WTC11 (cell line): ENCODE measurements around the gene AUH. TPM values are rescaled to one million over a fixed set of nuclear protein-coding genes. Genes with fewer than 3 reads are reported as not detected.

Experiments used
- ATAC-seq: fragments of 200-7000 bp; cut with Tn5 transposase; 2 replicates; pipeline ENCODE4 v1.10.0; 2021; ENCODE audit warnings: mild to moderate bottlenecking, moderate library complexity
- CTCF ChIA-PET: fragments of 300-600 bp; sonication (Branson Sonifier 250); formaldehyde crosslinking; loops from one replicate; lab custom pipeline; 2021; ENCODE audit warnings: antibody characterized with exemption; lab: Charles Lee
- POLR2A ChIA-PET: fragments of 350-600 bp; sonication (Branson Sonifier 250); formaldehyde crosslinking; loops from one replicate; lab custom pipeline; 2021; ENCODE audit warnings: antibody characterized with exemption; lab: Charles Lee
- DNase-seq: peaks from one replicate; pipeline ENCODE4 v3.0.0; 2021; ENCODE audit warnings: low spot score
- H3K27ac Mint-ChIP-seq: 2 replicates; pipeline ENCODE4 v1.8.0; 2021; ENCODE audit warnings: mixed read lengths
- H3K27me3 Mint-ChIP-seq: 2 replicates; pipeline ENCODE4 v1.8.0; 2021; ENCODE audit warnings: low read depth, mild to moderate bottlenecking, moderate library complexity, mixed read lengths
- H3K36me3 Mint-ChIP-seq: 2 replicates; pipeline ENCODE4 v1.8.0; 2021; ENCODE audit warnings: mixed read lengths
- H3K4me1 Mint-ChIP-seq: 2 replicates; pipeline ENCODE4 v1.8.0; 2022; ENCODE audit warnings: mixed read lengths
- H3K4me3 Mint-ChIP-seq: 2 replicates; pipeline ENCODE4 v1.8.0; 2021; ENCODE audit warnings: mild to moderate bottlenecking, moderate library complexity, mixed read lengths
- H3K9me3 Mint-ChIP-seq: 2 replicates; pipeline ENCODE4 v1.8.0; 2021; ENCODE audit warnings: mixed read lengths
- AFF4 ChIP-seq: sonication (generic); formaldehyde crosslinking; IDR thresholded peaks from 2 replicates; pipeline ENCODE4 v1.8.1; 2023; ENCODE audit warnings: mild to moderate bottlenecking, missing genetic modification reagents, borderline replicate concordance
- CREB1 ChIP-seq: sonication (generic); formaldehyde crosslinking; IDR thresholded peaks from 2 replicates; pipeline ENCODE4 v1.8.0; 2023; ENCODE audit warnings: mild to moderate bottlenecking, missing genetic modification reagents
- GABPB1 ChIP-seq: sonication (generic); formaldehyde crosslinking; IDR thresholded peaks from 2 replicates; pipeline ENCODE4 v1.8.1; 2023; ENCODE audit warnings: mild to moderate bottlenecking, missing genetic modification reagents
- GTF2I ChIP-seq: fragments of 250-450 bp; sonication (Bioruptor Pico); conservative IDR thresholded peaks from 2 replicates; pipeline ENCODE4 v1.4.0; 2021; ENCODE audit warnings: mild to moderate bottlenecking
- HMGA2 ChIP-seq: fragments of 250-450 bp; sonication (Bioruptor Pico); IDR thresholded peaks from 2 replicates; pipeline ENCODE4 v1.4.0; 2021; ENCODE audit warnings: mild to moderate bottlenecking, moderate library complexity
- HMGXB4 ChIP-seq: sonication (generic); formaldehyde crosslinking; IDR thresholded peaks from 2 replicates; pipeline ENCODE4 v1.8.1; 2023; ENCODE audit warnings: mild to moderate bottlenecking, moderate library complexity, missing genetic modification reagents
- KAT7 ChIP-seq: sonication (generic); formaldehyde crosslinking; IDR thresholded peaks from 2 replicates; pipeline ENCODE4 v1.8.1; 2023; ENCODE audit warnings: missing genetic modification reagents, mild to moderate bottlenecking, borderline replicate concordance
- MYBL2 ChIP-seq: sonication (generic); formaldehyde crosslinking; IDR thresholded peaks from 2 replicates; pipeline ENCODE4 v1.8.1; 2023; ENCODE audit warnings: mild to moderate bottlenecking, moderate library complexity, missing genetic modification reagents
- NR1H2 ChIP-seq: sonication (generic); formaldehyde crosslinking; IDR thresholded peaks from 2 replicates; pipeline ENCODE4 v1.9.0; 2021; ENCODE audit warnings: mild to moderate bottlenecking, moderate library complexity, missing genetic modification reagents
- NR2C2 ChIP-seq: sonication (generic); formaldehyde crosslinking; IDR thresholded peaks from 2 replicates; pipeline ENCODE4 v1.8.0; 2022; ENCODE audit warnings: mild to moderate bottlenecking, missing genetic modification reagents
- SOX15 ChIP-seq: fragments of 250-450 bp; sonication (Bioruptor Pico); IDR thresholded peaks from 2 replicates; pipeline ENCODE4 v1.9.0; 2021; ENCODE audit warnings: mild to moderate bottlenecking
- TP53 ChIP-seq: sonication (generic); formaldehyde crosslinking; IDR thresholded peaks from 2 replicates; pipeline ENCODE4 v1.8.1; 2023; ENCODE audit warnings: mild to moderate bottlenecking, missing genetic modification reagents
- ZNF219 ChIP-seq: sonication (generic); formaldehyde crosslinking; IDR thresholded peaks from 2 replicates; pipeline ENCODE4 v1.8.0; 2023; ENCODE audit warnings: missing genetic modification reagents, mild to moderate bottlenecking, borderline replicate concordance
- ZNF317 ChIP-seq: sonication (generic); formaldehyde crosslinking; IDR thresholded peaks from 2 replicates; pipeline ENCODE4 v1.8.1; 2023; ENCODE audit warnings: low read depth, mild to moderate bottlenecking, moderate library complexity, missing genetic modification reagents, borderline replicate concordance
- ZNF671 ChIP-seq: fragments of 250-450 bp; sonication (Bioruptor Pico); IDR thresholded peaks from 2 replicates; pipeline ENCODE4 v1.8.0; 2021; ENCODE audit warnings: mild to moderate bottlenecking
- total RNA-seq: library from RNA; stranded (reverse); gene quantifications from 3 replicates; pipeline ENCODE4 v1.2.3, GENCODE V29; 2021
- TF ChIP-seq, protein P1 (sequence below): fragments of 200-600 bp; IDR thresholded peaks from 2 replicates; pipeline ENCODE4 v1.8.0; 2022; ENCODE audit warnings: antibody characterized with exemption
- TF ChIP-seq, protein P2 (sequence below): sonication (generic); formaldehyde crosslinking; IDR thresholded peaks from 2 replicates; pipeline ENCODE4 v1.8.1; 2022; ENCODE audit warnings: missing genetic modification reagents, borderline replicate concordance
- TF ChIP-seq, protein P3 (sequence below): fragments of 250-450 bp; sonication (Bioruptor Pico); IDR thresholded peaks from 2 replicates; pipeline ENCODE4 v1.9.0; 2021; ENCODE audit warnings: mild to moderate bottlenecking, borderline replicate concordance
- TF ChIP-seq, protein P4 (sequence below): sonication (generic); formaldehyde crosslinking; IDR thresholded peaks from 2 replicates; pipeline ENCODE4 v1.8.0; 2023; ENCODE audit warnings: missing genetic modification reagents, mild to moderate bottlenecking, borderline replicate concordance

AUH gene
- total RNA-seq, 1 experiment from 2014 or later, result 30.4 TPM

DNA sequence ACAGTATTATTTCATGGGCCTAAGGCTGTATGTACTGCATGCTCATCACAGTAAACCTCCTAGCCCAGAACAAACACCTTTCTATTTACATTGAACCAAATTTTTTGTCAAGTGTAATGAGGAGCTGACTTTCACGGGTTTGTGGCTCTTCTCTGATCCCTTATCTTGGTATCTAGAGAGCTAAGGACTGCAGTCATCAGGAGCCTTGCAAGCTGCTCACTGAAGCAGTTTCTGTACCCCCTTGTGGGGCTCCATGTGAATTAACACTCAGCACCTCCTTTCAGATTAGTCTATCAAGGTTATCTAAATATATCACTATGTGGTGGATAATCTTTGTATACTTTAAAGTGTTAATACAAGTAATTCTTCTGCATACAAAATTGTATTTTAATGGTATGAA lies 108.2 kb downstream of the AUH start (continued):
- no peak for TF ChIP-seq GTF2I (CRISPR knock-in tag)
- no peak for TF ChIP-seq TP53 (CRISPR knock-in tag)
- TF ChIP-seq AFF4, result no peak
- no peak for TF ChIP-seq HMGA2 (CRISPR knock-in tag)
- TF ChIP-seq MYBL2, result no peak
- TF ChIP-seq, all 79 proteins: peak for 0

- CTCF ChIA-PET, result no interaction called here
- ATAC-seq (no peak), DNase-seq (no peak)
- Mint-ChIP-seq H3K9me3 (no peaks in the 10 kb centered on the region), H3K27me3 (no peaks in the 10 kb centered on the region), H3K4me1 (peaks cover 26% of the 10 kb centered on the region), H3K27ac (no peak overlapping the region), H3K4me3 (no peak overlapping the region), H3K36me3 (no peaks in the 10 kb centered on the region)
- TF ChIP-seq KAT7 (CRISPR knock-in tag) (no peak), ZNF219 (CRISPR knock-in tag) (no peak), NR2C2 (CRISPR knock-in tag) (no peak), NR1H2 (CRISPR knock-in tag) (no peak), ZNF317 (no peak), GABPB1 (CRISPR knock-in tag) (no peak), CREB1 (no peak), HMGXB4 (CRISPR knock-in tag) (no peak), ZNF671 (CRISPR knock-in tag) (no peak), SOX15 (CRISPR knock-in tag) (no peak)
- TF ChIP-seq, protein P1, sequence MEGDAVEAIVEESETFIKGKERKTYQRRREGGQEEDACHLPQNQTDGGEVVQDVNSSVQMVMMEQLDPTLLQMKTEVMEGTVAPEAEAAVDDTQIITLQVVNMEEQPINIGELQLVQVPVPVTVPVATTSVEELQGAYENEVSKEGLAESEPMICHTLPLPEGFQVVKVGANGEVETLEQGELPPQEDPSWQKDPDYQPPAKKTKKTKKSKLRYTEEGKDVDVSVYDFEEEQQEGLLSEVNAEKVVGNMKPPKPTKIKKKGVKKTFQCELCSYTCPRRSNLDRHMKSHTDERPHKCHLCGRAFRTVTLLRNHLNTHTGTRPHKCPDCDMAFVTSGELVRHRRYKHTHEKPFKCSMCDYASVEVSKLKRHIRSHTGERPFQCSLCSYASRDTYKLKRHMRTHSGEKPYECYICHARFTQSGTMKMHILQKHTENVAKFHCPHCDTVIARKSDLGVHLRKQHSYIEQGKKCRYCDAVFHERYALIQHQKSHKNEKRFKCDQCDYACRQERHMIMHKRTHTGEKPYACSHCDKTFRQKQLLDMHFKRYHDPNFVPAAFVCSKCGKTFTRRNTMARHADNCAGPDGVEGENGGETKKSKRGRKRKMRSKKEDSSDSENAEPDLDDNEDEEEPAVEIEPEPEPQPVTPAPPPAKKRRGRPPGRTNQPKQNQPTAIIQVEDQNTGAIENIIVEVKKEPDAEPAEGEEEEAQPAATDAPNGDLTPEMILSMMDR, result no peak
- TF ChIP-seq, protein P2, sequence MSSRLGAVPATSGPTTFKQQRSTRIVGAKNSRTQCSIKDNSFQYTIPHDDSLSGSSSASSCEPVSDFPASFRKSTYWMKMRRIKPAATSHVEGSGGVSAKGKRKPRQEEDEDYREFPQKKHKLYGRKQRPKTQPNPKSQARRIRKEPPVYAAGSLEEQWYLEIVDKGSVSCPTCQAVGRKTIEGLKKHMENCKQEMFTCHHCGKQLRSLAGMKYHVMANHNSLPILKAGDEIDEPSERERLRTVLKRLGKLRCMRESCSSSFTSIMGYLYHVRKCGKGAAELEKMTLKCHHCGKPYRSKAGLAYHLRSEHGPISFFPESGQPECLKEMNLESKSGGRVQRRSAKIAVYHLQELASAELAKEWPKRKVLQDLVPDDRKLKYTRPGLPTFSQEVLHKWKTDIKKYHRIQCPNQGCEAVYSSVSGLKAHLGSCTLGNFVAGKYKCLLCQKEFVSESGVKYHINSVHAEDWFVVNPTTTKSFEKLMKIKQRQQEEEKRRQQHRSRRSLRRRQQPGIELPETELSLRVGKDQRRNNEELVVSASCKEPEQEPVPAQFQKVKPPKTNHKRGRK, result no peak
- TF ChIP-seq, protein P3, sequence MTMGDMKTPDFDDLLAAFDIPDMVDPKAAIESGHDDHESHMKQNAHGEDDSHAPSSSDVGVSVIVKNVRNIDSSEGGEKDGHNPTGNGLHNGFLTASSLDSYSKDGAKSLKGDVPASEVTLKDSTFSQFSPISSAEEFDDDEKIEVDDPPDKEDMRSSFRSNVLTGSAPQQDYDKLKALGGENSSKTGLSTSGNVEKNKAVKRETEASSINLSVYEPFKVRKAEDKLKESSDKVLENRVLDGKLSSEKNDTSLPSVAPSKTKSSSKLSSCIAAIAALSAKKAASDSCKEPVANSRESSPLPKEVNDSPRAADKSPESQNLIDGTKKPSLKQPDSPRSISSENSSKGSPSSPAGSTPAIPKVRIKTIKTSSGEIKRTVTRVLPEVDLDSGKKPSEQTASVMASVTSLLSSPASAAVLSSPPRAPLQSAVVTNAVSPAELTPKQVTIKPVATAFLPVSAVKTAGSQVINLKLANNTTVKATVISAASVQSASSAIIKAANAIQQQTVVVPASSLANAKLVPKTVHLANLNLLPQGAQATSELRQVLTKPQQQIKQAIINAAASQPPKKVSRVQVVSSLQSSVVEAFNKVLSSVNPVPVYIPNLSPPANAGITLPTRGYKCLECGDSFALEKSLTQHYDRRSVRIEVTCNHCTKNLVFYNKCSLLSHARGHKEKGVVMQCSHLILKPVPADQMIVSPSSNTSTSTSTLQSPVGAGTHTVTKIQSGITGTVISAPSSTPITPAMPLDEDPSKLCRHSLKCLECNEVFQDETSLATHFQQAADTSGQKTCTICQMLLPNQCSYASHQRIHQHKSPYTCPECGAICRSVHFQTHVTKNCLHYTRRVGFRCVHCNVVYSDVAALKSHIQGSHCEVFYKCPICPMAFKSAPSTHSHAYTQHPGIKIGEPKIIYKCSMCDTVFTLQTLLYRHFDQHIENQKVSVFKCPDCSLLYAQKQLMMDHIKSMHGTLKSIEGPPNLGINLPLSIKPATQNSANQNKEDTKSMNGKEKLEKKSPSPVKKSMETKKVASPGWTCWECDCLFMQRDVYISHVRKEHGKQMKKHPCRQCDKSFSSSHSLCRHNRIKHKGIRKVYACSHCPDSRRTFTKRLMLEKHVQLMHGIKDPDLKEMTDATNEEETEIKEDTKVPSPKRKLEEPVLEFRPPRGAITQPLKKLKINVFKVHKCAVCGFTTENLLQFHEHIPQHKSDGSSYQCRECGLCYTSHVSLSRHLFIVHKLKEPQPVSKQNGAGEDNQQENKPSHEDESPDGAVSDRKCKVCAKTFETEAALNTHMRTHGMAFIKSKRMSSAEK (CRISPR knock-in tag), result no peak
- TF ChIP-seq, protein P4, sequence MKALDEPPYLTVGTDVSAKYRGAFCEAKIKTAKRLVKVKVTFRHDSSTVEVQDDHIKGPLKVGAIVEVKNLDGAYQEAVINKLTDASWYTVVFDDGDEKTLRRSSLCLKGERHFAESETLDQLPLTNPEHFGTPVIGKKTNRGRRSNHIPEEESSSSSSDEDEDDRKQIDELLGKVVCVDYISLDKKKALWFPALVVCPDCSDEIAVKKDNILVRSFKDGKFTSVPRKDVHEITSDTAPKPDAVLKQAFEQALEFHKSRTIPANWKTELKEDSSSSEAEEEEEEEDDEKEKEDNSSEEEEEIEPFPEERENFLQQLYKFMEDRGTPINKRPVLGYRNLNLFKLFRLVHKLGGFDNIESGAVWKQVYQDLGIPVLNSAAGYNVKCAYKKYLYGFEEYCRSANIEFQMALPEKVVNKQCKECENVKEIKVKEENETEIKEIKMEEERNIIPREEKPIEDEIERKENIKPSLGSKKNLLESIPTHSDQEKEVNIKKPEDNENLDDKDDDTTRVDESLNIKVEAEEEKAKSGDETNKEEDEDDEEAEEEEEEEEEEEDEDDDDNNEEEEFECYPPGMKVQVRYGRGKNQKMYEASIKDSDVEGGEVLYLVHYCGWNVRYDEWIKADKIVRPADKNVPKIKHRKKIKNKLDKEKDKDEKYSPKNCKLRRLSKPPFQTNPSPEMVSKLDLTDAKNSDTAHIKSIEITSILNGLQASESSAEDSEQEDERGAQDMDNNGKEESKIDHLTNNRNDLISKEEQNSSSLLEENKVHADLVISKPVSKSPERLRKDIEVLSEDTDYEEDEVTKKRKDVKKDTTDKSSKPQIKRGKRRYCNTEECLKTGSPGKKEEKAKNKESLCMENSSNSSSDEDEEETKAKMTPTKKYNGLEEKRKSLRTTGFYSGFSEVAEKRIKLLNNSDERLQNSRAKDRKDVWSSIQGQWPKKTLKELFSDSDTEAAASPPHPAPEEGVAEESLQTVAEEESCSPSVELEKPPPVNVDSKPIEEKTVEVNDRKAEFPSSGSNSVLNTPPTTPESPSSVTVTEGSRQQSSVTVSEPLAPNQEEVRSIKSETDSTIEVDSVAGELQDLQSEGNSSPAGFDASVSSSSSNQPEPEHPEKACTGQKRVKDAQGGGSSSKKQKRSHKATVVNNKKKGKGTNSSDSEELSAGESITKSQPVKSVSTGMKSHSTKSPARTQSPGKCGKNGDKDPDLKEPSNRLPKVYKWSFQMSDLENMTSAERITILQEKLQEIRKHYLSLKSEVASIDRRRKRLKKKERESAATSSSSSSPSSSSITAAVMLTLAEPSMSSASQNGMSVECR, result no peak
- POLR2A ChIA-PET, result no interaction called here
These were observed 113.0 kb downstream of the AUH start for GRCh38 chr9:91248707-91249106.
